ENCODE results near the gene DOK5.

The DOK5 gene

GRCh38 chr20:54649511-54649962 is 174.1 kb downstream of the DOK5 start:
- peak; percentile 83 for DNase-seq (ENCODE audit: low read depth)
- TF ChIP-seq CTCF (conservative IDR thresholded peaks at IDR 0.05; ENCODE audit: low read depth, low read length) = peak; percentile 90

GRCh38 chr20:54650052-54650719 is 174.8 kb downstream of the DOK5 start:
- TF ChIP-seq CTCF (conservative IDR thresholded peaks at IDR 0.05; ENCODE audit: low read depth, low read length) = no peak
- H3K4me3 ChIP-seq (ENCODE audit: low read depth, low read length) = no peak overlapping the region
- DNase-seq (ENCODE audit: low read depth) = peak; percentile 0

More at GRCh38 chr20:54649511-54649962, 174.1 kb downstream of the DOK5 start:
- H3K4me3 ChIP-seq (ENCODE audit: low read depth, low read length) = no peak overlapping the region

- TF ChIP-seq CTCF (conservative IDR thresholded peaks at IDR 0.05; ENCODE audit: low read depth, low read length) = no peak
- H3K4me3 ChIP-seq (ENCODE audit: low read depth, low read length) = no peak overlapping the region
- DNase-seq (ENCODE audit: low read depth) = no peak
These were observed 175.9 kb downstream of the DOK5 start for GRCh38 chr20:54651252-54651651.

GRCh38 chr20:54654450-54654849 is 179.1 kb downstream of the DOK5 start:
- DNase-seq (ENCODE audit: low read depth) = no peak
- H3K4me3 ChIP-seq (ENCODE audit: low read depth, low read length) = no peak overlapping the region
- no peak for TF ChIP-seq CTCF (conservative IDR thresholded peaks at IDR 0.05; ENCODE audit: low read depth, low read length)

- no peak overlapping the region for H3K4me3 ChIP-seq (ENCODE audit: low read depth, low read length)
- no peak for TF ChIP-seq CTCF (conservative IDR thresholded peaks at IDR 0.05; ENCODE audit: low read depth, low read length)
- no peak for DNase-seq (ENCODE audit: low read depth)
These were observed 182.0 kb downstream of the DOK5 start for GRCh38 chr20:54657268-54657826.

- TF ChIP-seq CTCF (conservative IDR thresholded peaks at IDR 0.05; ENCODE audit: low read depth, low read length) = no peak
- H3K4me3 ChIP-seq (ENCODE audit: low read depth, low read length) = no peak overlapping the region
- DNase-seq (ENCODE audit: low read depth) = no peak
These were observed 183.1 kb downstream of the DOK5 start for GRCh38 chr20:54658525-54658924.

- no peak for DNase-seq (ENCODE audit: low read depth)
- no peak for TF ChIP-seq CTCF (conservative IDR thresholded peaks at IDR 0.05; ENCODE audit: low read depth, low read length)
- no peak overlapping the region for H3K4me3 ChIP-seq (ENCODE audit: low read depth, low read length)
These were observed 185.9 kb downstream of the DOK5 start for GRCh38 chr20:54661265-54661664.
